ENCODE measurements around the gene ZNF621.

The ZNF621 gene

GRCh38 chr3:40524568-40525285 lies at the start of gene ZNF621:
TSS of gene ZNF621 (plus strand) at chr3:40524960. CDS start at chr3:40525841, 881 bp downstream.
- DNase-seq: peak; percentile 59 to 80

- peak; percentile 45 to 50 for DNase-seq
Observed at GRCh38 chr3:40476478-40477470, 48.0 kb upstream of the ZNF621 start, which contains the start of gene ZNF619. TSS of gene ZNF619 (plus strand) at chr3:40477122. CDS start at chr3:40477980, 858 bp downstream.

GRCh38 chr3:40477666-40478065 lies 47.1 kb upstream of the ZNF621 start:
- DNase-seq: no peak

- no peak for DNase-seq
Observed at GRCh38 chr3:40487172-40487571, 37.6 kb upstream of the ZNF621 start.

- DNase-seq: no peak
Observed at GRCh38 chr3:40490916-40491315, 33.8 kb upstream of the ZNF621 start.

- DNase-seq: no peak
Observed at GRCh38 chr3:40494698-40495097, 30.1 kb upstream of the ZNF621 start.

GRCh38 chr3:40497288-40497687 lies 27.5 kb upstream of the ZNF621 start:
- DNase-seq: no peak

GRCh38 chr3:40499952-40500351 lies 24.8 kb upstream of the ZNF621 start:
- DNase-seq: no peak

GRCh38 chr3:40502034-40502433 lies 22.7 kb upstream of the ZNF621 start:
- DNase-seq: no peak

- no peak for DNase-seq
Observed at GRCh38 chr3:40504636-40505430, 19.9 kb upstream of the ZNF621 start.

- peak; percentile 84 to 85 for DNase-seq
Observed at GRCh38 chr3:40505599-40506462, 18.9 kb upstream of the ZNF621 start, which contains the start of gene ZNF620. TSS of gene ZNF620 (plus strand) at chr3:40506039. CDS start at chr3:40506353, 314 bp downstream.

- no peak for DNase-seq
Observed at GRCh38 chr3:40511031-40511718, 13.6 kb upstream of the ZNF621 start.

- no peak for DNase-seq
Observed at GRCh38 chr3:40516201-40516600, 8.6 kb upstream of the ZNF621 start.

GRCh38 chr3:40518067-40518466 lies 6.7 kb upstream of the ZNF621 start:
- DNase-seq: no peak

GRCh38 chr3:40518848-40519247 lies 5.9 kb upstream of the ZNF621 start:
- no peak for DNase-seq

GRCh38 chr3:40521254-40521653 lies 3.5 kb upstream of the ZNF621 start:
- DNase-seq: no peak

GRCh38 chr3:40523781-40524180 lies 979 bp upstream of the ZNF621 start:
- no peak for DNase-seq

GRCh38 chr3:40524222-40524567 lies 565 bp upstream of the ZNF621 start:
- no peak for DNase-seq

- DNase-seq: no peak
Observed at GRCh38 chr3:40528426-40528825, 3.7 kb downstream of the ZNF621 start.

GRCh38 chr3:40532252-40532651 lies 7.5 kb downstream of the ZNF621 start:
- DNase-seq: no peak

GRCh38 chr3:40534283-40534682 lies 9.5 kb downstream of the ZNF621 start:
- DNase-seq: no peak

Measured in SHP77 (cell line).